ENCODE measurements around the gene HOXA5.

Gene HOXA5

GRCh38 chr7:27094304-27095049 lies 49.0 kb downstream of the HOXA5 start:
- no peak for DNase-seq

GRCh38 chr7:27093184-27093895 lies 50.1 kb downstream of the HOXA5 start:
- no peak for DNase-seq

- no peak for DNase-seq
Measured at GRCh38 chr7:27092819-27093110, 50.7 kb downstream of the HOXA5 start.

- no peak for DNase-seq
Measured at GRCh38 chr7:27091941-27092818, 51.3 kb downstream of the HOXA5 start.

GRCh38 chr7:27091105-27091504 lies 52.4 kb downstream of the HOXA5 start:
- DNase-seq = no peak
